Non-pigmented ciliary epithelial cell (primary cell): ENCODE data around the gene DARS2.

Experiments used
- DNase-seq: peaks from one replicate; pipeline ENCODE4 v3.0.0-alpha.2; 2010; ENCODE audit warnings: low read depth

Gene DARS2

DNA sequence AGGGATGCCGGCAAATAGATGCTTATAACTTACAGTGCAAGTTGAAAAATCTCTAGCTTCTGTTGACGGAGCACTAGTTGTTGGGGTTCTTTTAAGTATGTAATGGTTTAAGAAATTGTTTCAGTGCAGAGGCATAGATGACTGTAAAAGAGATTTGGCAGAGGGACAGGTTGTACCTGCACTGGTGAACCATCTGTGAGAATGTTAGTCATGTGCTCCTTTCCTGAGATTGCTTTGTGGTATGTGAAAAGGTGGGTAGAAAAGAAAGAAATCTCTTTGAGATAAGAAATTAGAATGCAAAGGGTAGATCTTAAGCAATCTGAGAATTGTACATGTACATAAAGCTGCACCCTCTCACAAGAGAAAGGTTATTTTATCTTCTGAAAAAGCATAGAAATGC, 63.2 kb downstream of the DARS2 start:
- DNase-seq: no peak

DNA sequence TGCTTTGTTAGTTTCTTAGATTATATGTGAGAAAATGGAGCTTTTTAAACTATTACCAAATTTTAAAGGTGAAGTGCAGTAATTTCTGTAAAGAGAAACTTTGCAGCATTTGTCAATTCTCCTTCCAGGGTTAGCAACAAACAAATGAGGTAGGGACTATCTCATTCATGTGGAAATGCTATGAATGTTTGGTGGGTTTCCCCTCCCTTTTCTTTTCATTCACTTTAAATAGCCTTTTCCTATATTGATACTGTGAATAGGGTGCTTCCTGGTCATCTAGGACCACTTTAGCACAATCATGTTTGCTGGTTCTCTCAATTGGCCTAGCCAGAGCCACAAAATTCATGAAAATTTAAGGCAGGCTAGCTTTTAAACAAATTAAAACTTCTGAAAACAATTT, 64.3 kb downstream of the DARS2 start:
- no peak for DNase-seq

DNA sequence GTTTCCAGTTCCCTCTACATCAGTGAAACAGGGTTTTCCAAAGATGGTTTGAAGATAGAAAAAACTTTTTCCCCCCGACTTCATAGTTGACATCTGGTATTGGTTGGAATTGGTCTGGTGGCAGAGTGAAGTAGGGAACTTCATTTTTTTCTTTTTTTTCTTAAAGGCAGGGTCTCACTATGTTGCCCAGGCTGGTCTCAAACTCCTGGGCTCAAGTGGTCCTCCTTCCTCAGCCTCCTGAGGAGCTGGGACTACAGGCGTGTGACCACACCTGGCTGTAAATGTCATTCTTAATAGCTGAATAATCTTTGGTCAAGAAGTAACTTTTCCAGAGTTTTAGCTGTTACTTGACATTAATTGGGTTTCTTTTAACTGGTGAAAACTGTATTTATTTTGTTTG, 65.4 kb downstream of the DARS2 start:
- DNase-seq: no peak

DNA sequence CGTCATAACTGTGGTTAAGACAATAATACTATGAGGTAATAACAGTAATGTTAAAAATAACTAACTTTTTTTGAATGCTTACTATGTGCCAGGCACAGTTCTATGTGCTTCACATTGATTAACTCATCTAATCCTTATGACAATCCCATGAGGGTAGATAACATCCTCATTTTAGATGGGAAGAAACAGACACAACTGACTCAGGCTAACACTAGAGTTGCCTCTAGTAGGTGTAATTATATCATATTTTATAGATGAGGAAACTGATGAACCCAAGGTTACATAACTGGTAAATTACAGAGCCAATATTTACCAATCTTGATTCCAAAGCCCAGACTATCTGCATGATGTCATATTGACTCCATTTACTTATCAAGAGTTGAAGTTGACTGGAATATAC, 69.1 kb downstream of the DARS2 start:
- no peak for DNase-seq

DNA sequence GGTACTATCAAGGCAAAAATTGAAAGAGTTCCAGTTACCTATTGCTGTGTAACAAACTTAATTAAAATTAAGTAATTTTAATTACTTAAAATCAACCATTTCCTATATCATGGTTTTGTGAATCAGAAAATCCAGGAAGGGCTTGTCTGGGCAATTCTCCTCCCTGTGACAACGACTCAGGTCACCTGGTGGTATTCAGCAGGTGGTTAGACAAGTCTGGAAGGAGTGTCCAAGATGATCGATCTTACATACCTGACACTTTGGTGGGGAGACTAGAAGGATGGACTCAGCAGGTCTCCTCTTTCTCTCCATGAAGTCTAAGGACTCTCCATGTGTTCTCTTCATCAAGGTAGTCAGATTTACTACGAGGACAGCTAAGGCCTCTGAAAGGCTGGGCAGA, 69.7 kb downstream of the DARS2 start:
- no peak for DNase-seq

DNA sequence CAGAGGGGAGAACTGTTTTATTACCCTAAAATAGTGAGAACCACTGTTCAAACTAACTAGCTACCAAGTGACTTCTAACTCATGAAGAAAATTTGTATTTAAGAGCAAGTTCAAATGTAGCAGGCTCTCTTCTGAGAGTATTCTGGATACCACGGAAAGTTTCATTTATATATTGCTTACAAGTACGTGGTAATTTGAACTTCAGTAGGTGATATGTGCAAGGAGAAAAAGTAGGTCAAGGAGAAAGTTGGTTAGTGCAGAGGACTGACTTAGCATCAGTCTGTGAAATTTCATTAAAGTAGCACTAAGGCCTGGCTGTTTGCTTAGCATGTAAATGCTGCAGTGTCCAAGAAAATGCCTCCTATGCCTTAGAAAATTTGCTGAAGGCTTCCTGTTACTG, 76.0 kb downstream of the DARS2 start:
- no peak for DNase-seq

DNA sequence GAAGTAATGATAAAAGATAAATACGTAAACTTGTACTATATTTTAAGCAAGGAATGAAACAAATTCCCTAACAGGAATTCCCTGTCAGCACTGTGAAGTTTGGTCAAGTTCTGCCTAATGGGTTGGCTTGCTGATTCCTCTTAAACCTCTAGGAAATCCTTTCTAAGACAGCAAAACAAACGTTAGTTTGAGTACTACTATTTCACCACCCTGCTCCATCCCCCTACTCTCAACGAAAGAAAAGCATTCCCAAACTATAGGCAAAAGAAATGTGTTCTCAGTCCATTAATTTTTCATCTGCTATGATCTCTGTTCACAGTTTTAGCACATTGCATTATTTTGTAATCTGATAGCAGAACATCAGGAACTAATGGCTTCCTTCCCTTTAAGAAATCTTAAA, 76.5 kb downstream of the DARS2 start:
- no peak for DNase-seq

DNA sequence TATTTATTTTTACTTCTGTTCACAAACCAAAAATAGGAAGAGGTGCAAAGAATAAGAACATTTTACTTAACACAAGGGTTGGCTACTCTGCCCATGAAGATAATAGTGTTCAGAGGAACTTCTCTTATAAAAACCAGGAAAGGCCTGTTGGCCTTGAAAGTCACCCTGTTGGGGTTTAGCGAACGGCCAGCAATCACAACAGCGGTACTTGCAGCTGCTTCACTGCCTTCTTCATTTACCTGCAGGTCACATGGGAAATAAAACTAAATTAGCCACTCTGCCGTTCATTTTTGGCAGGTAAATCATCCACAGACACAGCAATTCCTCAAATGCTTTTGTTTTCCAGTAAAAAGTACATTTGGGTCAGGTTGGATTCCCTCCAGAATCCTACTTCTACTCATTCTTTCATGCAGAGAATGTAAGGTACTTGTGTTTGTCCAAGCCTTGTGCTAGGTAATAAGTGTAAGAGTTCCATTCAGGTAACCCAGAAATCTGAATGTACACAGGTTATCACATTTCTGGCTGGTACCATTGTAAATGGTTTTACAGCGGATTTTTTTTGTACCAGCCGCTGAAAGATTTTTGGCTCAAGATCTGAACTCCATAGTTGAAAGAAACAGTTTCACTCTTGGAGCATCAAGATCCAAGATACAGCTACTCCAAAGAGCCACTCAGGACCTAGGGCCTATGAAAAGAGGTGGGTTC, 79.5 kb downstream of the DARS2 start:
- DNase-seq: no peak
